ENCODE measurements around the gene CHMP2A.

CHMP2A gene

GRCh38 chr19:58573658-58574164 lies 18.8 kb upstream of the CHMP2A start:
- Histone ChIP-seq H3K4me3 (replicated peaks; ENCODE audit: insufficient read depth, low read length) (peak overlapping the region; percentile 37), H3K27ac (replicated peaks) (peak overlapping the region; percentile 99), H3K27me3 (ENCODE audit: insufficient read depth, poor library complexity, severe bottlenecking) (no peaks in the 10 kb centered on the region)
- TF ChIP-seq GABPA (IDR thresholded peaks at IDR 0.05; ENCODE audit: low read depth) (no peak), SPI1 (IDR thresholded peaks at IDR 0.05; ENCODE audit: borderline replicate concordance, low read depth) (no peak), REST (IDR thresholded peaks at IDR 0.05; ENCODE audit: insufficient replicate concordance, low read depth) (no peak), POLR2AphosphoS5 (IDR thresholded peaks at IDR 0.05; ENCODE audit: low read depth) (no peak), CTCF (IDR thresholded peaks at IDR 0.05; ENCODE audit: insufficient read depth, low read length) (no peak)
- DNase-seq (ENCODE audit: low read depth in 1 of 2, low spot score in 1 of 2) = no peak

DNA sequence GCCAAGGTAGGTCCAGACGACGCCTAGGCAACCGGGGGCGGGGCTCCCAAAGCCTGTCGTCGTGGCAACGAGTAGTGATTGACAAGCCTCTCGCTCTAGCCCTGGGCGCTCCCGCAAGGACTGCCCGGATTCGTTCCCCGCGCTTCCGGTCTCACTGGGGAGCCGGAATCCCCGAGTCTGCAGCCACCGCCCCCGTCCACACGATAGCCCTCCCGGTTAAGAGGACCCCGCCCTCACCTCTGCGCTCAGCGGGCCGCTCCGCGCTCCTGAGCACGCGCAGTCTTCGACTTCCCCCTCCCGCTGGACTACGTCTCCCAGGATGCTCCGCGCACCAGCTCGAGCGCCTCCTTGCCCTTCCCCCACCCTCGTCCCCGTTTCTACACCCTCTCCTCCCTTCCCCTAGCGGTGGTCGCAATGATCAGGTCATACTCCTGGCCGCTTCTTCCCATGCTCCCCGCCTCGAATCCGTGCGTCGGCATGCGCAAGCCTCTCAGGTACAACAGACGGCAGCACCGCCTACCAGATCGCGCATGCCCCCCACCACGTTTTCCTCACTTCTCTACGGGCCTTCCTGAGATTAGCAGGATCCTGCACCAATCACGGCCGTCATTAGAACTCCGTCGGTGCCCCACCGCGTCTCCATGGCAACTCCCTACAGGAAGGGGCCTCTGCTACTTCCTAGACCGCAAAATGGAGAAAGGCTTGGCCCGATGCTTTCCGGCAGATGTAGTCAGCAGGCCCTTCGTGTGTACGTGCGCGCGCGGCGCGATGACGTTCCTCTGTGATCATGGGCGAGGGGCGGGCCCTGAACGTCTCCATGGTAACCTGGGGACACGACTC lies 18.1 kb upstream of the CHMP2A start, which contains the start of gene MZF1:
Gene MZF1, minus strand, starts transcription at position 518 of the 840 bp plus-strand sequence. CDS start 1,946 bp downstream, outside the sequence.
- Histone ChIP-seq H3K4me3 (replicated peaks; ENCODE audit: insufficient read depth, low read length) (peak within 1 kb of the TSS; percentile 53), H3K27ac (replicated peaks) (peak within 1 kb of the TSS; percentile 99), H3K27me3 (ENCODE audit: insufficient read depth, poor library complexity, severe bottlenecking) (no peaks in the 10 kb centered on the region)
- peak; percentile 77 for TF ChIP-seq POLR2AphosphoS5 (IDR thresholded peaks at IDR 0.05; ENCODE audit: low read depth)
- no peak for TF ChIP-seq CTCF (IDR thresholded peaks at IDR 0.05; ENCODE audit: insufficient read depth, low read length)
- no peak for TF ChIP-seq REST (IDR thresholded peaks at IDR 0.05; ENCODE audit: insufficient replicate concordance, low read depth)
- peak; percentile 0; the same call in 1 of the 2 replicates for TF ChIP-seq SPI1 (IDR thresholded peaks at IDR 0.05; ENCODE audit: borderline replicate concordance, low read depth)
- TF ChIP-seq GABPA (IDR thresholded peaks at IDR 0.05; ENCODE audit: low read depth) = peak; percentile 64
- peak; percentile 100 for DNase-seq (ENCODE audit: low read depth in 1 of 2, low spot score in 1 of 2)

- Histone ChIP-seq H3K4me3 (replicated peaks; ENCODE audit: insufficient read depth, low read length) (peak overlapping the region; percentile 53), H3K27me3 (ENCODE audit: insufficient read depth, poor library complexity, severe bottlenecking) (no peaks in the 10 kb centered on the region), H3K27ac (replicated peaks) (peak overlapping the region; percentile 99)
- TF ChIP-seq CTCF (IDR thresholded peaks at IDR 0.05; ENCODE audit: insufficient read depth, low read length) (no peak), SPI1 (IDR thresholded peaks at IDR 0.05; ENCODE audit: borderline replicate concordance, low read depth) (peak; percentile 63; the same call in 1 of the 2 replicates), REST (IDR thresholded peaks at IDR 0.05; ENCODE audit: insufficient replicate concordance, low read depth) (no peak), POLR2AphosphoS5 (IDR thresholded peaks at IDR 0.05; ENCODE audit: low read depth) (peak; percentile 46; the same call in 1 of the 2 replicates), GABPA (IDR thresholded peaks at IDR 0.05; ENCODE audit: low read depth) (peak; percentile 86; the same call in 1 of the 2 replicates)
- DNase-seq (ENCODE audit: low read depth in 1 of 2, low spot score in 1 of 2) = no peak
These were observed 17.3 kb upstream of the CHMP2A start for GRCh38 chr19:58572026-58572817.
